Loucy (cell line): ENCODE measurements around the gene PRDM4.
A peak's percentile ranks its signal among the peaks of the same experiment; 100 is the strongest.

Source experiments
- H2AFZ ChIP-seq: fragments of 200-600 bp; sonication (generic); 2 replicates; pipeline ENCODE4 v1.6.0; 2016; ENCODE audit warnings: antibody characterized with exemption, mild to moderate bottlenecking, low read length, moderate library complexity
- H3F3A ChIP-seq: fragments of 200-600 bp; 2 replicates; pipeline ENCODE4 v1.6.0; 2016; ENCODE audit warnings: antibody characterized with exemption, low read depth, mild to moderate bottlenecking
- H3K27me3 ChIP-seq: fragments of 200-600 bp; sonication (generic); 2 replicates; pipeline ENCODE4 v1.6.1; 2014; ENCODE audit warnings: low read length, mild to moderate bottlenecking; ENCODE audit not compliant: insufficient read depth, poor library complexity, severe bottlenecking
- H3K36me3 ChIP-seq: fragments of 200-600 bp; sonication (generic); 2 replicates; pipeline ENCODE4 v1.6.1; 2016; ENCODE audit warnings: low read length; ENCODE audit not compliant: insufficient read depth
- H3K4me1 ChIP-seq: fragments of 200-600 bp; sonication (generic); 2 replicates; pipeline ENCODE4 v1.5.1; 2014; ENCODE audit warnings: low read length, mild to moderate bottlenecking; ENCODE audit not compliant: insufficient read depth, poor library complexity, severe bottlenecking
- H3K4me2 ChIP-seq: fragments of 200-600 bp; sonication (generic); 2 replicates; pipeline ENCODE4 v1.6.0; 2014; ENCODE audit warnings: antibody characterized with exemption, low read length, low read depth, mild to moderate bottlenecking; ENCODE audit not compliant: poor library complexity, severe bottlenecking
- H3K4me3 ChIP-seq: fragments of 200-600 bp; sonication (generic); 2 replicates; pipeline ENCODE4 v1.5.1; 2014; ENCODE audit warnings: low read length, mild to moderate bottlenecking, mixed read lengths; ENCODE audit not compliant: poor library complexity, severe bottlenecking
- H3K79me2 ChIP-seq: fragments of 200-600 bp; sonication (generic); 2 replicates; pipeline ENCODE4 v1.6.1; 2014; ENCODE audit warnings: low read length; ENCODE audit not compliant: insufficient read depth
- H3K9ac ChIP-seq: fragments of 200-600 bp; sonication (generic); 2 replicates; pipeline ENCODE4 v1.6.0; 2014; ENCODE audit warnings: mild to moderate bottlenecking, low read depth, low read length, moderate library complexity; ENCODE audit not compliant: poor library complexity, severe bottlenecking
- H3K9me2 ChIP-seq: fragments of 200-600 bp; sonication (generic); replicated peaks from 2 replicates; pipeline ENCODE4 v1.6.1; 2016; ENCODE audit warnings: low read depth, low read length, mixed read lengths
- H3K9me3 ChIP-seq: fragments of 200-600 bp; sonication (generic); 2 replicates; pipeline ENCODE4 v1.6.1; 2014; ENCODE audit warnings: mild to moderate bottlenecking, antibody characterized with exemption, low read length, low read depth; ENCODE audit not compliant: insufficient read depth
- H4K20me1 ChIP-seq: fragments of 200-600 bp; sonication (generic); 2 replicates; pipeline ENCODE4 v1.6.0; 2014; ENCODE audit warnings: antibody characterized with exemption, low read length, mild to moderate bottlenecking; ENCODE audit not compliant: insufficient read depth, poor library complexity, severe bottlenecking
- CTCF ChIP-seq: fragments of 200-600 bp; sonication (generic); conservative IDR thresholded peaks from 2 replicates; pipeline ENCODE4 v1.5.1; 2014; ENCODE audit warnings: mild to moderate bottlenecking, antibody characterized with exemption, low read length
- EZH2phosphoT487 ChIP-seq: fragments of 200-600 bp; IDR thresholded peaks from 2 replicates; pipeline ENCODE4 v1.6.1; 2018; ENCODE audit warnings: antibody characterized with exemption, mild to moderate bottlenecking, moderate library complexity, borderline replicate concordance

Gene PRDM4

DNA sequence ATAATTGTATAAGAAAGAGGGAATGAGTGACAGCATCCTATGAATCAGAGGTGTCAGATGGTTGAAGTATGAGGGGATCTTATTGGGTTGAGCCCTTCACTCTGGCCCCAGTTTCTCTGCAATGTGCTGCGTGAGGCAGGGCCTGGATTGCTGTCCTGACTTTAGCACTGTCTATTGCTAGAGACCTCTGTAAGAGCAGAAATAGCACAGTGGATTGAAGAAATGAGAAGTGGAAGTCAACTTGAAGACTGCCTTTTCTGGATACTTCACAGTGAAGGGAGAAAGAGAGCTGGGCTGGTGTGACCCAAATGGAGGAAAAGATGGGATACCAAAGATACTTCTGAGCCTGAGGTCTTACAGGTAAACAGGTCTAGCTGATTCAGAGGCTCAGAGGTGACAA is 19.4 kb upstream of the PRDM4 start:
- no peaks in the 10 kb centered on the region for H4K20me1 ChIP-seq
- H3F3A ChIP-seq, result peaks cover 4% of the 10 kb centered on the region; the same call in 1 of the 2 replicates

GRCh38 chr12:107779077-107779831 is 18.3 kb upstream of the PRDM4 start:
- Histone ChIP-seq H2AFZ (no peak overlapping the region), H3K9me2 (no peaks in the 10 kb centered on the region), H3K79me2 (peaks cover 30% of the 10 kb centered on the region), H4K20me1 (no peaks in the 10 kb centered on the region), H3K27me3 (no peaks in the 10 kb centered on the region), H3K4me1 (peaks cover 71% of the 10 kb centered on the region), H3K4me2 (peak overlapping the region; percentile 39), H3K4me3 (no peak overlapping the region), H3K9me3 (no peaks in the 10 kb centered on the region), H3K36me3 (no peaks in the 10 kb centered on the region), H3K9ac (peak overlapping the region; percentile 9), H3F3A (peaks cover 2% of the 10 kb centered on the region; the same call in 1 of the 2 replicates)
- TF ChIP-seq EZH2phosphoT487 (no peak), CTCF (no peak)

More for the DNA sequence above, 19.4 kb upstream of the PRDM4 start:
- Histone ChIP-seq H3K9me3 (no peaks in the 10 kb centered on the region), H3K9ac (no peak overlapping the region), H3K9me2 (no peaks in the 10 kb centered on the region), H3K4me1 (peaks cover 70% of the 10 kb centered on the region), H3K36me3 (no peaks in the 10 kb centered on the region), H3K27me3 (no peaks in the 10 kb centered on the region), H3K4me3 (no peak overlapping the region), H3K4me2 (no peak overlapping the region), H2AFZ (no peak overlapping the region), H3K79me2 (peaks cover 25% of the 10 kb centered on the region)
- TF ChIP-seq EZH2phosphoT487 (no peak), CTCF (no peak)

DNA sequence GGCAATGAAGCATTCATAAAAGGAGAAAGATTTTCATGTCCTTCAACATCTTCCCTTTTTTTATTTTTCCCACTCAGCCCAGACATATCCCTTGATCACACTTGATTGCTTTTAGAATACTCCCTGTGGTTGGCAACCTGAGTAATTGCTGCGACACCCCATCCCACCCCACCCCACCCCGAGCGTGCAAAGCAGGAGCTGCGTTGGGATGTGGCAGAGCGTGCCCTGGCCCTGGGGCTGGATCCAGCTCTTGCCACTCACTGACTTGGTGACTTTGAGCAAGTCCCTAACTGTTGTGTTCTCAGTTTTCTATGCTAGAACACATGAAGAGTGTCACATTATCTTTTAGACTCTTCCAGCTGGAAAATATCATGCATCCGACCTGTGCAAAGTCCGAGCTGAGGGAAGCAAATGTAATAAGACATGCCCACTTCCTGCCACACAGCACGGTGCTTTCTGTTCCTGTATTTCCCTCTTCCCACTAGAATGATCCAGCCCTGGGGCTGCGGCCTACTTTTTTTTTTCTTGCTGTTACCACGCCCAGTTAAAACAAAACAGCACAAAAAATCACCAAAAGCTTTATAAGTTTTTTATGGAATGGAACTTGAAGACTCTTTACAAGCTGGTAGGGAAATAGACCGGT is 17.6 kb upstream of the PRDM4 start:
- no peak overlapping the region for H2AFZ ChIP-seq

More for the DNA sequence above, 17.6 kb upstream of the PRDM4 start:
- peaks cover 71% of the 10 kb centered on the region for H3K4me1 ChIP-seq
- no peaks in the 10 kb centered on the region for H3K9me2 ChIP-seq
- H3K36me3 ChIP-seq, result no peaks in the 10 kb centered on the region
- H3K4me2 ChIP-seq, result peak overlapping the region; percentile 39
- H3K9ac ChIP-seq, result peak overlapping the region; percentile 9
- H3K9me3 ChIP-seq, result no peaks in the 10 kb centered on the region
- TF ChIP-seq EZH2phosphoT487 (no peak), CTCF (no peak)
- H3F3A ChIP-seq, result peaks cover 6% of the 10 kb centered on the region; the same call in 1 of the 2 replicates
- no peaks in the 10 kb centered on the region for H4K20me1 ChIP-seq
- no peak overlapping the region for H3K4me3 ChIP-seq
- peaks cover 30% of the 10 kb centered on the region for H3K79me2 ChIP-seq
- no peaks in the 10 kb centered on the region for H3K27me3 ChIP-seq
